Karpas-422 (cell line): ENCODE results near the gene RC3H2. TPM values are rescaled to one million over a fixed set of nuclear protein-coding genes. Genes with fewer than 3 reads are reported as not detected.
"Not testable (repeated sequence)": the region's sequence is repeated elsewhere in the genome, so short reads cannot be mapped to it uniquely, and the experiment has no call there.

Experiments
- DNase-seq: peaks from one replicate; pipeline ENCODE4 v3.0.0-alpha.2; 2015
- H2AFZ ChIP-seq: fragments of 200-600 bp; sonication (generic); 2 replicates; pipeline ENCODE4 v1.6.1; 2014; ENCODE audit warnings: antibody characterized with exemption, low read length, mixed read lengths
- H3K27ac ChIP-seq: fragments of 200-600 bp; sonication (generic); 2 replicates; pipeline ENCODE4 v1.5.1; 2014; ENCODE audit warnings: mild to moderate bottlenecking, low read length, moderate library complexity
- H3K27me3 ChIP-seq: fragments of 200-600 bp; sonication (generic); 2 replicates; pipeline ENCODE4 v1.6.1; 2014; ENCODE audit warnings: low read length, mixed read lengths
- H3K36me3 ChIP-seq: fragments of 200-600 bp; sonication (generic); 2 replicates; pipeline ENCODE4 v1.6.1; 2014; ENCODE audit warnings: low read length, mixed read lengths; ENCODE audit not compliant: insufficient read depth
- H3K4me1 ChIP-seq: fragments of 200-600 bp; sonication (generic); 2 replicates; pipeline ENCODE4 v1.6.1; 2014; ENCODE audit warnings: mild to moderate bottlenecking, low read length, mixed read lengths
- H3K4me2 ChIP-seq: fragments of 200-600 bp; sonication (generic); 2 replicates; pipeline ENCODE4 v1.6.1; 2014; ENCODE audit warnings: low read length, low read depth, mild to moderate bottlenecking; ENCODE audit not compliant: poor library complexity, severe bottlenecking
- H3K4me3 ChIP-seq: fragments of 200-600 bp; sonication (generic); 2 replicates; pipeline ENCODE4 v1.5.1; 2014; ENCODE audit warnings: mild to moderate bottlenecking, antibody characterized with exemption, low read length, mixed read lengths
- H3K79me2 ChIP-seq: fragments of 200-600 bp; sonication (generic); 2 replicates; pipeline ENCODE4 v1.6.1; 2014; ENCODE audit warnings: mild to moderate bottlenecking, low read length, mixed read lengths
- H3K9ac ChIP-seq: fragments of 200-600 bp; sonication (generic); 2 replicates; pipeline ENCODE4 v1.6.0; 2014; ENCODE audit warnings: low read length
- H3K9me2 ChIP-seq: fragments of 200-600 bp; sonication (generic), shearing (Covaris generic); replicated peaks from 2 replicates; pipeline ENCODE4 v1.6.0; 2014; ENCODE audit warnings: mild to moderate bottlenecking, low read length, moderate library complexity; ENCODE audit not compliant: insufficient read depth
- H3K9me3 ChIP-seq: fragments of 300-700, 200-600 bp; sonication (generic); 2 replicates; pipeline ENCODE4 v1.6.1; 2014; ENCODE audit warnings: low read length, mixed read lengths
- H4K20me1 ChIP-seq: fragments of 200-600 bp; sonication (generic); 2 replicates; pipeline ENCODE4 v1.6.1; 2014; ENCODE audit warnings: mild to moderate bottlenecking, antibody characterized with exemption, low read length, low read depth; ENCODE audit not compliant: insufficient read depth
- total RNA-seq: library from RNA; depleted of rRNA; stranded (reverse); fragments of >200 nt; shearing (Covaris generic); gene quantifications from 2 replicates; pipeline ENCODE4 v1.2.3, GENCODE V29; 2014; ENCODE audit warnings: low replicate concordance

RC3H2 gene
- total RNA-seq, 1 experiment from 2014 or later, result 93.8 TPM

DNA sequence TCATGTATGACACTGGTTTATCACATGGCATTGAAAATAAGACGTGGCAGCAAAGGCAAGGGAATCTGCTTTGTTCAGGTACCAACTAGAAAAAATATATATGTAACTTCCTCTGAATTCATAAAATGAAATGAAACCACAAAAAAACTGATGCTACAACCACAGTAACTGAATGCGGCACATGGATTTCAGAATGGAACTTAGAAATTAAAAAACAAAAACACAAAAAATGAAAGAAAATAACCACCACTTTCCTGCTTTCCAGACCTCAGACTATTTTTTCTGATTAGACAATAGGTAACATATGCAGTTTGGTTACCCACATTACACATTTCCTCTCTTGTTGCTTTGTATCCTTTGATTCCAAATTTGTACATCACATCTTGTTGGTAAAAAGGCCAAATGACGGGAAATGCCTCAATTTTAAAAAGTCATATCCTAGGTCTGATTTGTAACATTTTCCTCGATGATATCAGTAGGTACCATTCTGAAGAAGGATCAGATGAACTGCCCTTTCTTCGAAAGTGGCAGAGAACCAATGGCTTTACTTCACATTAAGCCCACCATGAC lies 58.7 kb downstream of the RC3H2 start:
- Histone ChIP-seq H3K9me3 (no peaks in the 10 kb centered on the region), H3K79me2 (no peaks in the 10 kb centered on the region), H3K4me3 (no peak overlapping the region), H3K4me1 (no peaks in the 10 kb centered on the region), H3K9ac (no peak overlapping the region), H3K27ac (no peak overlapping the region), H2AFZ (no peak overlapping the region), H3K27me3 (no peaks in the 10 kb centered on the region), H3K9me2 (no peaks in the 10 kb centered on the region), H3K4me2 (no peak overlapping the region), H3K36me3 (peaks cover 49% of the 10 kb centered on the region; the same call in 1 of the 2 replicates), H4K20me1 (no peaks in the 10 kb centered on the region)
- DNase-seq, result no peak

- Histone ChIP-seq H3K27me3 (no peaks in the 10 kb centered on the region), H3K4me1 (no peaks in the 10 kb centered on the region), H2AFZ (no peak overlapping the region), H3K9ac (no peak overlapping the region), H3K4me2 (no peak overlapping the region), H3K9me2 (no peaks in the 10 kb centered on the region), H4K20me1 (no peaks in the 10 kb centered on the region), H3K36me3 (peaks cover 42% of the 10 kb centered on the region; the same call in 1 of the 2 replicates), H3K79me2 (no peaks in the 10 kb centered on the region), H3K9me3 (no peaks in the 10 kb centered on the region), H3K4me3 (no peak overlapping the region), H3K27ac (no peak overlapping the region)
- DNase-seq, result no peak
These were observed 60.0 kb downstream of the RC3H2 start for GRCh38 chr9:122845116-122845515.

DNA sequence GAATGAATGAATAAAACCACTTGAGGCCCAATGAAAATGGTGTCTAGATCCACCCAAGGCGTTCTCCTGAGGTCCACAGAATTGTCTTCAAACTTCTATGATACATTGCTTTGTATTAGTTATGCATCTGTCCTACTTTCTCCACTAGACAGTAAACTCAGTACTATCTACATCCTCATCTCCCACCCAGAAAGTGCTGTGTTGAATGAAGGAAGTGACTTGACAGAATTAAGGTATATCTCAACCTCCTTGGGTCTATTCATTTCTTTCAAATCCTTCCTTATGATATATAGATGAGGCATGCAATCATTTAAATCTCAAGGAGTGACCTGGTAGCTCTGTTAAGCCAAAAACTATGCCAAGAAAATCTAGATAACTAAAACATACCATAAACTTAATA lies 61.0 kb downstream of the RC3H2 start:
- no peak overlapping the region for H3K4me2 ChIP-seq
- no peak overlapping the region for H3K27ac ChIP-seq
- no peaks in the 10 kb centered on the region for H3K27me3 ChIP-seq
- H3K4me1 ChIP-seq, result no peaks in the 10 kb centered on the region
- peaks cover 36% of the 10 kb centered on the region; the same call in 1 of the 2 replicates for H3K36me3 ChIP-seq
- H3K9me2 ChIP-seq, result no peaks in the 10 kb centered on the region
- no peaks in the 10 kb centered on the region for H3K79me2 ChIP-seq
- no peak overlapping the region for H2AFZ ChIP-seq
- no peak for DNase-seq
- H3K9ac ChIP-seq, result no peak overlapping the region
- no peaks in the 10 kb centered on the region for H4K20me1 ChIP-seq
- no peak overlapping the region for H3K4me3 ChIP-seq
- H3K9me3 ChIP-seq, result no peaks in the 10 kb centered on the region

DNA sequence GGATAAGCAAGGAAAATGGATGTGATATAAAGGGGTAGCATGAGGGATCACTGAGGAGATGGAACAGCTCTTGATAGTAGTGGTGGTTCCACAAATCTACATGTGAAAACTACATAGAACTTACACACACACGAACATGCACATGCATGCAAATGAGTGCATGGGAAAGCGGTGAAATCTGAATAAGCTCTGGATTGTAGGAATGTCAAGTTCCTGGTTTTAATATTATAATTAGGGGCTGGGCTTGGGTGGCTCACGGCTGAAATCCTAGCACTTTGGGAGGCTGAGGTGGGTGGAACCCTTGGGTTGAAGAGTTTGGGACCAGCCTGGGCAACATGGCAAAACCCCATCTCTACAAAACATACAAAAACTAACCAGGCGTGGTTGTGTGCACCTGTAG lies 63.7 kb downstream of the RC3H2 start:
- Histone ChIP-seq H3K79me2 (no peaks in the 10 kb centered on the region), H3K36me3 (peaks cover 11% of the 10 kb centered on the region; the same call in 1 of the 2 replicates), H3K9me2 (no peaks in the 10 kb centered on the region; the same call in 1 of the 2 replicates), H3K4me3 (no peak overlapping the region), H3K27me3 (no peaks in the 10 kb centered on the region), H3K27ac (no peak overlapping the region), H4K20me1 (no peaks in the 10 kb centered on the region), H3K9ac (no peak overlapping the region), H3K4me1 (no peaks in the 10 kb centered on the region), H2AFZ (no peak overlapping the region), H3K9me3 (no peaks in the 10 kb centered on the region), H3K4me2 (no peak overlapping the region)
- DNase-seq, result no peak

GRCh38 chr9:122838441-122838840 lies 66.7 kb downstream of the RC3H2 start:
- H4K20me1 ChIP-seq, H3K4me3 ChIP-seq, H2AFZ ChIP-seq, H3K36me3 ChIP-seq, H3K9ac ChIP-seq, H3K9me3 ChIP-seq, H3K27ac ChIP-seq, DNase-seq, H3K27me3 ChIP-seq, H3K9me2 ChIP-seq, H3K79me2 ChIP-seq, H3K4me2 ChIP-seq: not testable (repeated sequence)
- peaks cover 12% of the 10 kb centered on the region for H3K4me1 ChIP-seq

DNA sequence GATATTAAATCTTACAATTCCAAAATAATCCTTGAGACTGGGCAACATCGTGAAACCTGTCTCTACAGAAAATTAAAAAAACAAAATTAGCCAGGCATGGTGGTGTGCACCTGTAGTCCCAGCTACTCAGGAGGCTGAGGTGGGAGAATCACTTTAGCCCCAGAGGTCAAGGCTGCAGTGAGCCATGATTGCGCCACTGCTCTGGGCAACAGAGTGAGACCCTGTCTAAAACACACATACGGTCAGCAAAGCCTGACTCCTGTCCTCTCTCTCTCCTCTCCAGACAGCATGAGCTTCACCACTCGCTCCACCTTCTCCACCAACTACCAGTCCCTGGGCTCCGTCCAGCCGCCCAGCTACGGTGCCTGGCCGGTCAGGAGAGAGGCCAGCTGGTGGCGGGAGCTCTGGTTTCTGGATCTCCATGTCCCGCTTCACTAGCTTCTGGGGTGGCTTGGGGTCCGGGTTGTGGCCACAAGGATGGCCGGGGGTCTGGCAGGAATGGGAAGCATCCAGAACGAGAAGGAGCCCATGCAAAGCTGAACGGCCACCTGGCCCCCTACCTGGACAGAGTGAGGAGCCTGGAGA lies 67.8 kb downstream of the RC3H2 start:
- Histone ChIP-seq H3K27ac (no peak overlapping the region), H3K36me3 (no peaks in the 10 kb centered on the region), H3K9ac (no peak overlapping the region), H2AFZ (no peak overlapping the region), H3K9me3 (no peaks in the 10 kb centered on the region), H3K27me3 (no peaks in the 10 kb centered on the region), H4K20me1 (no peaks in the 10 kb centered on the region), H3K9me2 (no peaks in the 10 kb centered on the region; the same call in 1 of the 2 replicates), H3K4me2 (no peak overlapping the region), H3K4me3 (no peak overlapping the region), H3K79me2 (no peaks in the 10 kb centered on the region), H3K4me1 (peaks cover 12% of the 10 kb centered on the region)
- DNase-seq, result no peak

GRCh38 chr9:122835313-122835731 lies 69.8 kb downstream of the RC3H2 start:
- no peaks in the 10 kb centered on the region for H3K36me3 ChIP-seq
- peaks cover 12% of the 10 kb centered on the region for H3K4me1 ChIP-seq
- no peaks in the 10 kb centered on the region for H3K27me3 ChIP-seq
- DNase-seq, result peak; percentile 48
- peak overlapping the region; percentile 46 for H3K4me2 ChIP-seq
- H4K20me1 ChIP-seq, result no peaks in the 10 kb centered on the region
- H3K9me3 ChIP-seq, result no peaks in the 10 kb centered on the region
- no peaks in the 10 kb centered on the region; the same call in 1 of the 2 replicates for H3K9me2 ChIP-seq
- H3K27ac ChIP-seq, result no peak overlapping the region
- H2AFZ ChIP-seq, result peak overlapping the region; percentile 82
- peak overlapping the region; percentile 37 for H3K9ac ChIP-seq
- no peaks in the 10 kb centered on the region for H3K79me2 ChIP-seq
- H3K4me3 ChIP-seq, result peak overlapping the region; percentile 20; the same call in 1 of the 2 replicates

DNA sequence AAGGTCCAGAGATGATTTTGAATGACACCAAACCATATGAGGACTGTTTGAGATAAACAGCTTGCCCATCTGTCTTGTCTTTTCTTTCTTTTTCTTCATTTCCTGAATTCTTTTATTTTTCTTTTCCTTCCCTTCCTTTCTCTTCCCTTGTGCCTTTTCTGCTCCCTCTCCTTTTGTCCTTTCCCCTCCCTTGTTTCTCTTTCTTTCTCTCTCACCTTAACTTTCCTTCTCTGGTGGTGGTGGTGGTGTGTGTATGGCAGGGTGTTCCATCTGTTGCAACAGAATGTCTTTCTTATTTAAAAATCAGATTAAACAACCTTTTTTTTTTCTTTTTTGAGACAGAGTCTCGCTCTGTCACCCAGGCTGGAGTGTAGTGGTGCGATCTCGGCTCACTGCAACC lies 73.0 kb downstream of the RC3H2 start:
- peaks cover 3% of the 10 kb centered on the region; the same call in 1 of the 2 replicates for H4K20me1 ChIP-seq
- no peak overlapping the region for H3K4me3 ChIP-seq
- H3K9me3 ChIP-seq, result no peaks in the 10 kb centered on the region
- no peak overlapping the region for H3K4me2 ChIP-seq
- peaks cover 12% of the 10 kb centered on the region for H3K79me2 ChIP-seq
- H3K27ac ChIP-seq, result no peak overlapping the region
- H3K9me2 ChIP-seq, result no peaks in the 10 kb centered on the region; the same call in 1 of the 2 replicates
- no peaks in the 10 kb centered on the region for H3K27me3 ChIP-seq
- H2AFZ ChIP-seq, result no peak overlapping the region
- peaks cover 19% of the 10 kb centered on the region for H3K4me1 ChIP-seq
- H3K36me3 ChIP-seq, result no peaks in the 10 kb centered on the region
- DNase-seq, result no peak
- no peak overlapping the region for H3K9ac ChIP-seq
